NCI-H2081 treated with DMSO at 0.1 percent for 48 hours (cell line): ENCODE data around the gene IFNA10.
"Not testable (repeated sequence)": the region's sequence is repeated elsewhere in the genome, so short reads cannot be mapped to it uniquely, and the experiment has no call there.

ENCODE experiments used
- DNase-seq: peaks from one replicate; lab custom pipeline; 2025; lab: John Stamatoyannopoulos, UW

IFNA10 gene

GRCh38 chr9:21207043-21207442 lies at the start of gene IFNA10:
Gene IFNA10, minus strand, starts transcription at chr9:21207143. Its CDS starts 46 bp downstream, at chr9:21207097.
- DNase-seq: not testable (repeated sequence)

GRCh38 chr9:21255538-21256212 lies 48.7 kb upstream of the IFNA10 start:
- DNase-seq: no peak

- DNase-seq: peak; percentile 43
Measured at GRCh38 chr9:21252721-21253547, 46.0 kb upstream of the IFNA10 start.

GRCh38 chr9:21251638-21252037 lies 44.7 kb upstream of the IFNA10 start:
- DNase-seq: no peak

GRCh38 chr9:21251190-21251589 lies 44.2 kb upstream of the IFNA10 start:
- no peak for DNase-seq

- DNase-seq: no peak
Measured at GRCh38 chr9:21244836-21245235, 37.9 kb upstream of the IFNA10 start.

GRCh38 chr9:21239911-21240310 lies 33.0 kb upstream of the IFNA10 start, which contains the start of gene IFNA14:
Gene IFNA14, minus strand, starts transcription at chr9:21240005. Its CDS starts 70 bp downstream, at chr9:21239935.
- DNase-seq: no peak

GRCh38 chr9:21236360-21236714 lies 29.4 kb upstream of the IFNA10 start:
- DNase-seq: not testable (repeated sequence)

GRCh38 chr9:21235468-21236359 lies 28.8 kb upstream of the IFNA10 start:
- DNase-seq: peak; percentile 12

- DNase-seq: no peak
Measured at GRCh38 chr9:21234153-21234687, 27.3 kb upstream of the IFNA10 start.

GRCh38 chr9:21233258-21233657 lies 26.3 kb upstream of the IFNA10 start:
- no peak for DNase-seq

- no peak for DNase-seq
Measured at GRCh38 chr9:21228122-21228521, 21.2 kb upstream of the IFNA10 start, which contains the start of gene IFNA17. Gene IFNA17, minus strand, starts transcription at chr9:21228222. Its CDS starts 49 bp downstream, at chr9:21228173.

- not testable (repeated sequence) for DNase-seq
Measured at GRCh38 chr9:21217211-21217610, 10.3 kb upstream of the IFNA10 start, which contains the start of gene IFNA16. Gene IFNA16, minus strand, starts transcription at chr9:21217311. Its CDS starts 6 bp downstream, at chr9:21217305.

GRCh38 chr9:21213411-21214326 lies 6.7 kb upstream of the IFNA10 start:
- DNase-seq: not testable (repeated sequence)

GRCh38 chr9:21212160-21212559 lies 5.2 kb upstream of the IFNA10 start:
- not testable (repeated sequence) for DNase-seq

- not testable (repeated sequence) for DNase-seq
Measured at GRCh38 chr9:21210782-21211181, 3.8 kb upstream of the IFNA10 start.

GRCh38 chr9:21210311-21210710 lies 3.4 kb upstream of the IFNA10 start:
- DNase-seq: no peak

- DNase-seq: no peak
Measured at GRCh38 chr9:21205204-21205603, 1.7 kb downstream of the IFNA10 start.

- DNase-seq: not testable (repeated sequence)
Measured at GRCh38 chr9:21202105-21202504, 4.8 kb downstream of the IFNA10 start, which contains the start of gene IFNA7. Gene IFNA7, minus strand, starts transcription at chr9:21202205. Its CDS starts 40 bp downstream, at chr9:21202165.
